Muscle of leg (tissue), 11 donors: ENCODE data around the gene KIF16B. TPM values are rescaled to one million over a fixed set of nuclear protein-coding genes. Genes with fewer than 3 reads are reported as not detected.

Experiments used
- DNase-seq: peaks from one replicate; pipeline ENCODE4 v3.0.0; 2013
- H3K27ac ChIP-seq: one replicate; pipeline ENCODE4 v1.5.1; 2013; ENCODE audit warnings: mild to moderate bottlenecking, low read length, control low read depth
- H3K27me3 ChIP-seq: one replicate; pipeline ENCODE4 v1.6.1; 2013; ENCODE audit warnings: low read length; ENCODE audit not compliant: control insufficient read depth, insufficient read depth
- H3K36me3 ChIP-seq: one replicate; pipeline ENCODE4 v1.6.1; 2013; ENCODE audit warnings: low read length; ENCODE audit not compliant: control insufficient read depth, insufficient read depth
- H3K4me1 ChIP-seq: one replicate; pipeline ENCODE4 v1.6.1; 2013; ENCODE audit warnings: low read length; ENCODE audit not compliant: control insufficient read depth, insufficient read depth
- H3K4me3 ChIP-seq: one replicate; pipeline ENCODE4 v1.5.1; 2013; ENCODE audit warnings: low read length, control low read depth
- H3K9me3 ChIP-seq: replicated peaks from 2 replicates; pipeline ENCODE4 v1.6.1; 2013; ENCODE audit warnings: low read depth, low read length; ENCODE audit not compliant: control insufficient read depth
- WGBS: methylation state at CpG from one replicate; pipeline ENCODE4 v1.1.5; 2013; ENCODE audit warnings: missing lambda C conversion rate; ENCODE audit not compliant: insufficient coverage; 5-methylcytosine and 5-hydroxymethylcytosine counted together
- polyA plus RNA-seq, 8 donors: library from polyadenylated mRNA; unstranded; fragments of 120-200 nt; gene quantifications; one replicate each; pipeline versions ENCODE4 v1.2.1 to v1.2.3, GENCODE V29; 2013; ENCODE audit warnings: inconsistent platforms in 1 of 8, low replicate concordance in 1 of 8; ENCODE audit not compliant: insufficient read length in 8 of 8, insufficient read depth in 1 of 8
- total RNA-seq: library from RNA; stranded (reverse); fragments of 120-200 nt; gene quantifications from one replicate; pipeline ENCODE4 v1.2.4, GENCODE V29; 2013

Gene KIF16B
- total and polyA plus RNA-seq, 9 donors: 17.2 to 30.3 (median 24.7) TPM

GRCh38 chr20:16542477-16542876 lies 30.8 kb downstream of the KIF16B start:
- 71% methylated on average over 4 of the region's 4 CpGs for WGBS
- Histone ChIP-seq H3K9me3 (no peaks in the 10 kb centered on the region), H3K36me3 (no peaks in the 10 kb centered on the region), H3K4me3 (no peak overlapping the region), H3K27me3 (no peaks in the 10 kb centered on the region), H3K4me1 (no peaks in the 10 kb centered on the region), H3K27ac (no peak overlapping the region)
- DNase-seq: no peak

GRCh38 chr20:16541878-16542277 lies 31.4 kb downstream of the KIF16B start:
- no peak overlapping the region for H3K4me3 ChIP-seq
- no peaks in the 10 kb centered on the region for H3K36me3 ChIP-seq
- DNase-seq: no peak
- no CpG with 5 or more reads among the region's 3 CpGs for WGBS
- H3K27ac ChIP-seq: no peak overlapping the region
- H3K9me3 ChIP-seq: no peaks in the 10 kb centered on the region
- no peaks in the 10 kb centered on the region for H3K4me1 ChIP-seq
- no peaks in the 10 kb centered on the region for H3K27me3 ChIP-seq

DNA sequence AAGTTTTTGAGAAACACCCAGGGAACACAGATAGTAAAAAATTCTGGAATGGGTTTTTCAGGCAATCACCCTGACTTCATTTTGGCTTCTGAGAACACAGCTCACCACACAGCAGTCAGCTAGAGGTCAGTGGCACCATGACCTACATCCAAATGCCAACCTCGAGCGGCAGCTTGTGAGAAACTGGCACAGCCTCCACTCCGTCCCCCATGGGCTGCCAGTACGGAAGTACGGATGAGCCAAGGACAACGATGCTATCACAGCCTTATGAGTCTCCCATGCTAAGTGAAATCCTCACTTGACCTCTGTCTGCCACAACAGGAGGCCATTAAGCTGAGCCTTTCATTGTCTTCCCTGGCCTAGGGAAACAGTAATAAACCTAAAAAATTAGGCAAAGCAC lies 32.0 kb downstream of the KIF16B start:
- Histone ChIP-seq H3K27me3 (no peaks in the 10 kb centered on the region), H3K36me3 (no peaks in the 10 kb centered on the region), H3K27ac (no peak overlapping the region), H3K9me3 (no peaks in the 10 kb centered on the region), H3K4me3 (no peak overlapping the region), H3K4me1 (no peaks in the 10 kb centered on the region)
- DNase-seq: no peak
- WGBS: 81% methylated on average over 6 of the region's 6 CpGs

GRCh38 chr20:16539280-16540021 lies 33.8 kb downstream of the KIF16B start:
- Histone ChIP-seq H3K27ac (no peak overlapping the region), H3K36me3 (no peaks in the 10 kb centered on the region), H3K4me1 (no peaks in the 10 kb centered on the region), H3K27me3 (no peaks in the 10 kb centered on the region), H3K9me3 (no peaks in the 10 kb centered on the region), H3K4me3 (no peak overlapping the region)
- DNase-seq: no peak
- WGBS: 58% methylated on average over 4 of the region's 5 CpGs

- Histone ChIP-seq H3K4me3 (no peak overlapping the region), H3K36me3 (no peaks in the 10 kb centered on the region), H3K27me3 (no peaks in the 10 kb centered on the region), H3K9me3 (no peaks in the 10 kb centered on the region), H3K27ac (no peak overlapping the region), H3K4me1 (no peaks in the 10 kb centered on the region)
- DNase-seq: no peak
- 92% methylated on average over 4 of the region's 4 CpGs for WGBS
Observed at GRCh38 chr20:16538779-16539178, 34.5 kb downstream of the KIF16B start.

DNA sequence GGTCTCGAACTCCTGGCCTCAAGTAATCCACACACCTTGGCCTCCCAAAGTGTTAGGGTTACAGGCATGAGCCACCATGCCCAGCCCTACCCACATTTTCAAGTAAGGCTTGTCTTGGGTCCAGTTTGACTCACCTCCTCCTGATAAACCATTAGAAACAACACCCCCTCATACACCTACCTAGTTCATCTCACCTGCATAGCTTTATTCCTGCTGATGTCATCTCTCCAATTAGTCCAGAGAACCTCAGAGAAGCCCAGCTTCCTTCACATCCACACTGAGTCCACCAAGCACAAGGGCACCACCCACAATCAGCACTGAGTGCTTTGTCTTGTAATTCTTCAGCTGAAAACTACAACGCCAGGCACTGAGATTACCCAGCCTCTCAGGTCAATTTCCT lies 35.3 kb downstream of the KIF16B start:
- H3K27ac ChIP-seq: no peak overlapping the region
- WGBS: 100% methylated on average over 1 of the region's 2 CpGs
- H3K4me1 ChIP-seq: no peaks in the 10 kb centered on the region
- no peak for DNase-seq
- no peak overlapping the region for H3K4me3 ChIP-seq
- no peaks in the 10 kb centered on the region for H3K36me3 ChIP-seq
- H3K9me3 ChIP-seq: no peaks in the 10 kb centered on the region
- H3K27me3 ChIP-seq: no peaks in the 10 kb centered on the region

DNA sequence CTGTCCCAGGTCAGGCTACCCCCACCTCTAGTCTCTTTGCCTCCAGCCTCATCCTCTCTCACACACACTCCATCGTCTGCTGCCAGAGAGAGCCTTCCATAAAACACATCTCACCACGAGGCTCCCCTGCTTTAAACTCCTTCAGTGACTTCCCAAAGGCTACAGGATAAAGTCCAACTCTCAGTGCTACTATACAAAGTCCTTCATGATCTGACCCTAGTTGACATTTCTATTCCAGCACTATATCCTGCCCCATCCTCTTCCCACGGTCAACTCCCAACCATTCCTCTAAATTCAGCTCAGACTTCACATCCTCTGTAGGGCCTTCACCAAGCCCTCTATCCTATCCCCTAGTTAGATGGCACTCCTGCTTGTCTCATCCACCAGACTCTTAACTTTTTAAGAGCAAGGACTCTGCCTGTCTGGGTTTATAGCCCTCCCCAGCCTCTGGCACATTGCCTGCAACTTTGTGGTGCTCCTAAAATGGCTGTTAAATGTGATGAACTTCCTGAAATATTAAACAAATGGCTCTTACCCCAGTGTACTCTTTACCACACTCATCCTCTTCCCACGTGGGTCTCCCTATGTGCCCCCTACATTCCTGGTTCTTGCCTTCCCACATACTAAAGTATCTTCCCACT lies 36.1 kb downstream of the KIF16B start:
- 80% methylated on average over 4 of the region's 4 CpGs for WGBS
- no peak overlapping the region for H3K27ac ChIP-seq

DNA sequence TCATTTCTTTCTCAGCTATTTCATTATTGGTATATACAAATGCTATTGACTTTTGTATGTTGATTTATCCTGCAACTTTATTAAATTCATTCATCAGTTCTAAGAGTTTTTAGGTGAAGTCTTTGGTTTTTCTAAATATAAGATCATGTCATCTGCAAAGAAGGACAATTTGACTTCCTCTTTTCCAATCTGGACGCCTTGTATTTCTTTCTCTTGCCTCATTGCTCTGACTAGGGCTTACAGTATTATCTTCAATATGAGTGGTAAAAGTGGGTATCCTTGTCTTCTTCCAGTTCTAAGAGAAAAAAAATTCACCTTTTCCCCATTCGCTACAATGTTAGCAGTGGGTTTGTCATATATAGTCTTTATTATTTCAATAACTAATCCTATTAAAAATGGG lies 38.0 kb downstream of the KIF16B start:
- Histone ChIP-seq H3K9me3 (no peaks in the 10 kb centered on the region), H3K4me1 (no peaks in the 10 kb centered on the region), H3K27me3 (no peaks in the 10 kb centered on the region), H3K27ac (no peak overlapping the region), H3K36me3 (no peaks in the 10 kb centered on the region), H3K4me3 (no peak overlapping the region)
- WGBS: no CpG with 5 or more reads among the region's 2 CpGs
- no peak for DNase-seq

More for the DNA sequence above, 36.1 kb downstream of the KIF16B start:
- H3K4me3 ChIP-seq: no peak overlapping the region
- no peaks in the 10 kb centered on the region for H3K27me3 ChIP-seq
- no peaks in the 10 kb centered on the region for H3K4me1 ChIP-seq
- H3K9me3 ChIP-seq: no peaks in the 10 kb centered on the region
- H3K36me3 ChIP-seq: no peaks in the 10 kb centered on the region
- no peak for DNase-seq

GRCh38 chr20:16533502-16533901 lies 39.7 kb downstream of the KIF16B start:
- no peak overlapping the region for H3K4me3 ChIP-seq
- H3K4me1 ChIP-seq: no peaks in the 10 kb centered on the region
- no peak overlapping the region for H3K27ac ChIP-seq
- no CpG with 5 or more reads among the region's 1 CpG for WGBS
- no peaks in the 10 kb centered on the region for H3K27me3 ChIP-seq
- H3K9me3 ChIP-seq: no peaks in the 10 kb centered on the region
- DNase-seq: peak; percentile 20
- H3K36me3 ChIP-seq: no peaks in the 10 kb centered on the region

- Histone ChIP-seq H3K4me1 (peaks cover 10% of the 10 kb centered on the region), H3K4me3 (no peak overlapping the region), H3K36me3 (no peaks in the 10 kb centered on the region), H3K9me3 (no peaks in the 10 kb centered on the region), H3K27ac (no peak overlapping the region), H3K27me3 (no peaks in the 10 kb centered on the region)
- 100% methylated on average over 2 of the region's 8 CpGs for WGBS
- DNase-seq: no peak
Observed at GRCh38 chr20:16531485-16531884, 41.8 kb downstream of the KIF16B start.
